Chondrocyte (in vitro differentiated cells): ENCODE data around the gene GCM1. TPM values are rescaled to one million over a fixed set of nuclear protein-coding genes. Genes with fewer than 3 reads are reported as not detected.

ENCODE experiments used
- DNase-seq: peaks from one replicate; pipeline ENCODE4 v3.0.0; 2021; ENCODE audit warnings: mixed read lengths, low spot score
- H3K27ac Mint-ChIP-seq: one replicate; pipeline ENCODE4 v1.8.0; 2021; ENCODE audit warnings: mild to moderate bottlenecking, moderate library complexity, mixed read lengths; ENCODE audit not compliant: unreplicated experiment
- H3K27me3 Mint-ChIP-seq: 2 replicates; pipeline ENCODE4 v1.8.0; 2021; ENCODE audit warnings: low read depth, mixed read lengths
- H3K36me3 Mint-ChIP-seq: 2 replicates; pipeline ENCODE4 v1.8.0; 2021; ENCODE audit warnings: low read depth, mixed read lengths
- H3K4me1 Mint-ChIP-seq: 2 replicates; pipeline ENCODE4 v1.8.0; 2021; ENCODE audit warnings: low read depth, mild to moderate bottlenecking, mixed read lengths
- H3K4me3 Mint-ChIP-seq: one replicate; pipeline ENCODE4 v1.8.0; 2021; ENCODE audit warnings: mild to moderate bottlenecking, moderate library complexity, mixed read lengths; ENCODE audit not compliant: unreplicated experiment
- H3K9me3 Mint-ChIP-seq: 2 replicates; pipeline ENCODE4 v1.8.0; 2021; ENCODE audit warnings: low read depth, mixed read lengths
- CTCF ChIP-seq: fragments of 200-600 bp; sonication (generic); IDR thresholded peaks from 2 replicates; pipeline ENCODE4 v1.5.0; 2021; ENCODE audit warnings: antibody characterized with exemption, mild to moderate bottlenecking, moderate library complexity
- total RNA-seq: library from RNA; stranded (reverse); gene quantifications from 3 replicates; pipeline ENCODE4 v1.2.1, GENCODE V29; 2021

Gene GCM1
- total RNA-seq, 1 donor from 2014 or later = not detected

- H3K36me3 Mint-ChIP-seq = peaks cover 7% of the 10 kb centered on the region
- peaks cover 3% of the 10 kb centered on the region for H3K4me1 Mint-ChIP-seq
- no peak overlapping the region for H3K4me3 Mint-ChIP-seq
- DNase-seq = no peak
- peaks cover 8% of the 10 kb centered on the region for H3K9me3 Mint-ChIP-seq
- TF ChIP-seq CTCF = no peak
- H3K27me3 Mint-ChIP-seq = no peaks in the 10 kb centered on the region
- H3K27ac Mint-ChIP-seq = no peak overlapping the region
These were observed 36.8 kb downstream of the GCM1 start for GRCh38 chr6:53111865-53112264.

GRCh38 chr6:53109612-53110011, 39.0 kb downstream of the GCM1 start:
- Mint-ChIP-seq H3K36me3 (peaks cover 2% of the 10 kb centered on the region), H3K27me3 (no peaks in the 10 kb centered on the region), H3K9me3 (no peaks in the 10 kb centered on the region), H3K27ac (no peak overlapping the region), H3K4me3 (no peak overlapping the region), H3K4me1 (peaks cover 5% of the 10 kb centered on the region)
- TF ChIP-seq CTCF = no peak
- no peak for DNase-seq

DNA sequence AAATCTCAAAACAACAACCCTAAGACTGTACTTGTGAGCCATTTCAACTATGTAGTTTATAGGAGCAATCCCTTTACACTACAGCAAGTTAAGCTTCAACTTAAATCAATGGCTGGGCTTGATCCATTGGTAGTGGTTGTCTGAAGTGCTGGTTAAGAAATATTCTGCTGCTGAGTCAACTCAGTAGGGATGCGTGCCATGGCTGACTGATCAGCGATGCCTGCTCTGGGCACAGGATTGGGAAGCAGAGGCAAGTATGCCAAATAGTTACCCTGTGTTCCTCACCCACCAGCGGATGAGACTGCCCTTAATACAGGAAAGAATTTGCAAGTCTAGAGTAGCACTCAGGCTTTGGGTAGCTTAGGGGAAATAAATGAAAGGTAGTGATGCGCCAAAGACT, 41.5 kb downstream of the GCM1 start:
- no peaks in the 10 kb centered on the region for H3K9me3 Mint-ChIP-seq

GRCh38 chr6:53104916-53105315, 43.7 kb downstream of the GCM1 start:
- Mint-ChIP-seq H3K36me3 (peaks cover 11% of the 10 kb centered on the region), H3K9me3 (no peaks in the 10 kb centered on the region), H3K27ac (no peak overlapping the region), H3K27me3 (no peaks in the 10 kb centered on the region), H3K4me3 (no peak overlapping the region), H3K4me1 (peaks cover 5% of the 10 kb centered on the region)
- TF ChIP-seq CTCF = no peak
- no peak for DNase-seq

More for the DNA sequence above, 41.5 kb downstream of the GCM1 start:
- Mint-ChIP-seq H3K4me1 (peaks cover 5% of the 10 kb centered on the region), H3K4me3 (no peak overlapping the region), H3K27ac (peak overlapping the region; percentile 19), H3K36me3 (peaks cover 4% of the 10 kb centered on the region), H3K27me3 (no peaks in the 10 kb centered on the region)
- no peak for DNase-seq
- TF ChIP-seq CTCF = no peak

DNA sequence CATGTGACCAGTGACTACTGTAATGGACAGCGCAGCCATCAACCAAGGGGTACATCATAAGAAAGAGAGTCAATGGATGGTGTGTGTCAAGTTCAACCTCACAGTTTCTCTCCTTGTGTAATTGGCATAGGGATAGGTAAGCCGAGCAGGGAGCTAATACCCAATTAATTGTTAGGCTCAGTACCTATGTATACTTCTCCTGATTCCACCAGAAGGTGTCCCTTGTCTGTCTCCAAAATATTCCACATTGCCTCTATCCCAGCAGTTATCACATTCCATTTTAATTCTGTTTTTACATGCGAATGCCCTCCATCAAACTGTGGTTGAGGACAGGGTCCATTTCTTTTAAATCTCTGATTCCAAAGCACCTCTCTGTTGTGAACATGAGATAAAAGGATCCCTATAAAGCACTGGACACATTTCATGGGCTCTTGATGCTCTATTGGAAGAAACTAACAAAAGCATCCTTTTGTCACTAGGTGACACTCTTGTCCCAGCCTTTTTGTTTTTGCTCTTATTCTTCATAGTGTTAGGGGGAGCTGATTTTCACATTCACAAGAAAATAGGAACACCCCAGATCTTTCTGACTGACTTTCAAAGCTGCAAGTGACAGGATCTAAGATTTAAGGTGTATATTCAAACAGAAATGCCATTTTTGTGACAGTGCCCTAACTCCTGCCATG, 44.5 kb downstream of the GCM1 start:
- peak; percentile 75 for TF ChIP-seq CTCF
- no peak overlapping the region for H3K4me3 Mint-ChIP-seq
- DNase-seq = no peak
- H3K27ac Mint-ChIP-seq = no peak overlapping the region
- peaks cover 5% of the 10 kb centered on the region for H3K4me1 Mint-ChIP-seq
- no peaks in the 10 kb centered on the region for H3K27me3 Mint-ChIP-seq
- H3K36me3 Mint-ChIP-seq = peaks cover 11% of the 10 kb centered on the region
- no peaks in the 10 kb centered on the region for H3K9me3 Mint-ChIP-seq
